Motor neuron (in vitro differentiated cells): ENCODE data around the gene GALE. TPM values are rescaled to one million over a fixed set of nuclear protein-coding genes. Genes with fewer than 3 reads are reported as not detected.
A peak's percentile ranks its signal among the peaks of the same experiment; 100 is the strongest.
"Not testable (repeated sequence)": the region's sequence is repeated elsewhere in the genome, so short reads cannot be mapped to it uniquely, and the experiment has no call there.

ENCODE experiments used
- ATAC-seq, 8 experiments: fragments of 200-7000 bp; cut with Tn5 transposase; replicated peaks in 6 of 8; 2 replicates each; pipeline ENCODE4 v1.8.0; 2021; ENCODE audit warnings: mild to moderate bottlenecking in 8 of 8, moderate library complexity in 8 of 8
- H3K27ac ChIP-seq, 2 donors: fragments of 250-450 bp; sonication (Bioruptor Pico); 2 replicates each; pipeline ENCODE4 v1.9.0; 2021; ENCODE audit warnings: antibody characterized with exemption in 2 of 2, mild to moderate bottlenecking in 2 of 2, moderate library complexity in 1 of 2
- H3K4me1 ChIP-seq, 2 donors: fragments of 250-450 bp; sonication (Bioruptor Pico); replicated peaks in 1 of 2; 2 replicates each; pipeline ENCODE4 v1.6.1; 2021; ENCODE audit warnings: antibody characterized with exemption in 2 of 2, mild to moderate bottlenecking in 2 of 2, moderate library complexity in 1 of 2
- H3K4me3 ChIP-seq, 5 donors: fragments of 250-450 bp; sonication (Bioruptor Pico); 2 replicates each; pipeline ENCODE4 v1.9.0; 2021; ENCODE audit warnings: antibody characterized with exemption in 5 of 5, mild to moderate bottlenecking in 5 of 5, moderate library complexity in 4 of 5
- WGBS, 10 experiments: fragments of 450-650 bp; shearing (Covaris generic); methylation state at CpG; one replicate each; pipeline ENCODE4 v1.0.0; 2022; 5-methylcytosine and 5-hydroxymethylcytosine counted together
- in situ Hi-C, 9 experiments: fragments of 400-800 bp; cut with MboI; loops; one replicate each; pipeline ENCODE4 v1.15.0; 2021; ENCODE audit warnings: low sequenced_read_pairs in 9 of 9, low pct_unique_long_range_greater_than_20kb in 2 of 9; ENCODE audit not compliant: unreplicated experiment in 9 of 9
- total RNA-seq, 8 experiments: library from RNA; unstranded; fragments of 300-600 nt; gene quantifications; 2 replicates each; pipeline versions ENCODE4 v1.2.3 to v1.2.4, GENCODE V29; 2022

GALE gene
- total RNA-seq, 8 experiments from 2014 or later, result 18.2 to 57.1 (median 44.3) TPM

GRCh38 chr1:23793861-23794731 lies 6.5 kb downstream of the GALE start:
- H3K27ac ChIP-seq, result no peak overlapping the region
- in situ Hi-C loops, result no loop called here

GRCh38 chr1:23793018-23793781 lies 7.4 kb downstream of the GALE start:
- in situ Hi-C loops, result no loop called here
- ATAC-seq, result peak in 6 of 8 experiments; percentile 6 to 56 (median 21)
- H3K27ac ChIP-seq, result no peak overlapping the region

More at GRCh38 chr1:23793861-23794731, 6.5 kb downstream of the GALE start:
- Histone ChIP-seq H3K4me1 (peaks cover 24 to 25% of the 10 kb centered on the region in 2 donors), H3K4me3 (no peak overlapping the region)
- ATAC-seq, result no peak
- 80 to 100% methylated on average over 1 of the region's 21 CpGs; no CpG with 5 or more reads in 8 of the 10 experiments for WGBS, 10 experiments

GRCh38 chr1:23792151-23792945 lies 8.2 kb downstream of the GALE start:
- peaks cover 21 to 23% of the 10 kb centered on the region in 2 donors for H3K4me1 ChIP-seq
- no peak overlapping the region for H3K27ac ChIP-seq
- in situ Hi-C loops, result no loop called here
- WGBS, 10 experiments, result 54 to 59% methylated on average over 6 of the region's 19 CpGs; no CpG with 5 or more reads in 8 of the 10 experiments
- ATAC-seq, result peak in 1 of 8 experiments; percentile 4
- peak overlapping the region; percentile 51 to 76 (median 64) for H3K4me3 ChIP-seq

More at GRCh38 chr1:23793018-23793781, 7.4 kb downstream of the GALE start:
- Histone ChIP-seq H3K4me1 (peaks cover 21 to 23% of the 10 kb centered on the region in 2 donors), H3K4me3 (peak overlapping the region in 1 of 5 donors; percentile 6)
- WGBS, 10 experiments, result 40 to 100% (median 77%) methylated on average over 1 to 6 of the region's 16 CpGs; no CpG with 5 or more reads in 3 of the 10 experiments

- H3K4me3 ChIP-seq, result peak overlapping the region; percentile 51 to 76 (median 64)
- H3K4me1 ChIP-seq, result peaks cover 21 to 23% of the 10 kb centered on the region in 2 donors
- ATAC-seq, result peak; percentile 1 to 9 (median 3)
- 0% methylated on average over 1 to 10 of the region's 15 CpGs; no CpG with 5 or more reads in 5 of the 10 experiments for WGBS, 10 experiments
- in situ Hi-C loops, result no loop called here
- peak overlapping the region; percentile 64 to 79 for H3K27ac ChIP-seq
These were observed 9.0 kb downstream of the GALE start for GRCh38 chr1:23791516-23792047.

GRCh38 chr1:23790696-23791515 lies 9.6 kb downstream of the GALE start, which contains the start of gene LYPLA2:
LYPLA2 (plus strand) TSS chr1:23791145; CDS start chr1:23792683, 1,538 bp downstream.
- peak within 1 kb of the TSS; percentile 51 to 76 (median 64) for H3K4me3 ChIP-seq
- WGBS, 10 experiments, result 0 to 11% (median 6%) methylated on average over 1 to 11 of the region's 47 CpGs; no CpG with 5 or more reads in 3 of the 10 experiments
- peaks cover 21 to 23% of the 10 kb centered on the region in 2 donors for H3K4me1 ChIP-seq
- peak; percentile 82 to 92 (median 88) for ATAC-seq
- peak within 1 kb of the TSS; percentile 64 to 79 for H3K27ac ChIP-seq
- in situ Hi-C loops, result no loop called here

GRCh38 chr1:23788695-23789094 lies 11.9 kb downstream of the GALE start:
- ATAC-seq, result no peak
- H3K4me3 ChIP-seq, result no peak overlapping the region
- in situ Hi-C loops, result no loop called here
- H3K4me1 ChIP-seq, result peaks cover 21 to 23% of the 10 kb centered on the region in 2 donors
- no peak overlapping the region for H3K27ac ChIP-seq
- WGBS, 10 experiments, result 93 to 100% (median 100%) methylated on average over 1 to 3 of the region's 3 CpGs; no CpG with 5 or more reads in 2 of the 10 experiments

- peaks cover 11 to 15% of the 10 kb centered on the region in 2 donors for H3K4me1 ChIP-seq
- no peak overlapping the region for H3K27ac ChIP-seq
- H3K4me3 ChIP-seq, result no peak overlapping the region
- no peak for ATAC-seq
- in situ Hi-C loops, result no loop called here
- WGBS, 10 experiments, result 60 to 100% (median 93%) methylated on average over 1 to 3 of the region's 3 CpGs; no CpG with 5 or more reads in 2 of the 10 experiments
These were observed 12.9 kb downstream of the GALE start for GRCh38 chr1:23787701-23788100.

- Histone ChIP-seq H3K4me1 (peaks cover 0 to 3% of the 10 kb centered on the region in 2 donors), H3K4me3 (no peak overlapping the region), H3K27ac (no peak overlapping the region)
- ATAC-seq, result no peak
- 95 to 100% (median 100%) methylated on average over 1 to 4 of the region's 4 CpGs; no CpG with 5 or more reads in 2 of the 10 experiments for WGBS, 10 experiments
- in situ Hi-C loops, result no loop called here
These were observed 15.7 kb downstream of the GALE start for GRCh38 chr1:23784846-23785245.

- in situ Hi-C loops, H3K27ac ChIP-seq, H3K4me3 ChIP-seq: not testable (repeated sequence)
- peaks cover 8 to 12% of the 10 kb centered on the region in 2 donors for H3K4me1 ChIP-seq
- peak in 1 of 8 experiments; percentile 16 for ATAC-seq
- WGBS, 10 experiments, result 63 to 100% (median 96%) methylated on average over 1 to 7 of the region's 11 CpGs; no CpG with 5 or more reads in 3 of the 10 experiments
These were observed 17.4 kb downstream of the GALE start for GRCh38 chr1:23783141-23783540.

- in situ Hi-C loops, result no loop called here
- 0 to 96% (median 49%) methylated on average over 1 to 3 of the region's 3 CpGs; no CpG with 5 or more reads in 2 of the 10 experiments for WGBS, 10 experiments
- Histone ChIP-seq H3K27ac (no peak overlapping the region), H3K4me3 (peak overlapping the region in 2 of 5 donors; percentile 96 to 100), H3K4me1 (peaks cover 14 to 22% of the 10 kb centered on the region in 2 donors)
- peak in 2 of 8 experiments; percentile 9 to 32 for ATAC-seq
These were observed 20.7 kb downstream of the GALE start for GRCh38 chr1:23779826-23780371.
